Thoracic aorta endothelial cell (primary cell): ENCODE data around the gene FOXL1. TPM values are rescaled to one million over a fixed set of nuclear protein-coding genes. Genes with fewer than 3 reads are reported as not detected.

Experiments
- total RNA-seq: library from RNA; depleted of rRNA; stranded (reverse); fragments of >200 nt; gene quantifications from 2 replicates; pipeline ENCODE4 v1.2.3, GENCODE V29; 2012

Gene FOXL1
- total RNA-seq = 2.0 and 4.2 TPM in 2 replicates

GRCh38 chr16:86578061-86578599 lies at the start of gene FOXL1:
Gene FOXL1, plus strand, starts transcription at chr16:86578549. Its CDS starts 175 bp downstream, at chr16:86578724.

GRCh38 chr16:86554917-86555703 lies 23.2 kb upstream of the FOXL1 start, which contains the start of gene MTHFSD:
Gene MTHFSD, minus strand, starts transcription at chr16:86555235. Its CDS starts 51 bp downstream, at chr16:86555184.

DNA sequence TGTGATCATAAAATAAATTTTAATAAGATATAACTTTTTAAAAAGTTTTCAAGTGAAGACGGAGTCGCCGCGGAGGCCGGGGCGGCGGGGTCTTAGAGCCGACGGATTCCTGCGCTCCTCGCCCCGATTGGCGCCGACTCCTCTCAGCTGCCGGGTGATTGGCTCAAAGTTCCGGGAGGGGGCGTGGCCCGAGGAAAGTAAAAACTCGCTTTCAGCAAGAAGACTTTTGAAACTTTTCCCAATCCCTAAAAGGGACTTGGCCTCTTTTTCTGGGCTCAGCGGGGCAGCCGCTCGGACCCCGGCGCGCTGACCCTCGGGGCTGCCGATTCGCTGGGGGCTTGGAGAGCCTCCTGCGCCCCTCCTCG lies 11.8 kb upstream of the FOXL1 start, which contains the start of gene FOXC2:
TSS of gene FOXC2 (plus strand) at position 229 of the 365 bp plus-strand sequence. CDS start 507 bp downstream, outside the sequence.

Other genes with a start within 250 kb of the FOXL1 start
- gene FOXF1, start 68.0 kb upstream of the FOXL1 start, total RNA-seq = 0.07 and 0.13 TPM in 2 replicates
- gene MTHFSD, start 23.3 kb upstream of the FOXL1 start, total RNA-seq = 12.8 and 21.0 TPM in 2 replicates
- 4.1 and 5.7 TPM in 2 replicates for gene FOXC2, start 11.7 kb upstream of the FOXL1 start, total RNA-seq